Esophagus muscularis mucosa (tissue), 4 donors: ENCODE measurements around the gene PTPRU.

Experiments
- CTCF ChIP-seq, 3 experiments: fragments of 200-600 bp in 2 of 3; fragments of 450-650 bp in 1 of 3; sonication (generic) in 2 of 3; IDR thresholded peaks; one replicate each; pipeline ENCODE4 v1.5.1; 2017 to 2019; ENCODE audit warnings: antibody characterized with exemption in 3 of 3, mild to moderate bottlenecking in 2 of 3, moderate library complexity in 1 of 3
- EP300 ChIP-seq: sonication (generic); formaldehyde crosslinking; IDR thresholded peaks from one replicate; pipeline ENCODE4 v1.6.1; 2017; ENCODE audit warnings: antibody characterized with exemption
- POLR2A ChIP-seq: fragments of 450-650 bp; IDR thresholded peaks from one replicate; pipeline ENCODE4 v1.6.1; 2017; ENCODE audit warnings: antibody characterized with exemption, moderate library complexity, mild to moderate bottlenecking, low read depth
- POLR2AphosphoS5 ChIP-seq, 2 donors: sonication (generic); formaldehyde crosslinking; IDR thresholded peaks; one replicate each; pipeline ENCODE4 v1.6.1; 2017; ENCODE audit warnings: antibody characterized with exemption in 2 of 2

GRCh38 chr1:29210278-29211085, 25.8 kb upstream of the PTPRU start:
- TF ChIP-seq POLR2A, result no peak
- no peak for TF ChIP-seq POLR2AphosphoS5 (IDR thresholded peaks at IDR 0.05)
- TF ChIP-seq EP300, result no peak
- no peak for TF ChIP-seq CTCF (IDR thresholded peaks at IDR 0.05)
